ENCODE results near the gene ACSM5. TPM values are rescaled to one million over a fixed set of nuclear protein-coding genes. Genes with fewer than 3 reads are reported as not detected.

ACSM5 gene
- 0.62 and 2.9 TPM in 2 replicates for polyA plus RNA-seq

DNA sequence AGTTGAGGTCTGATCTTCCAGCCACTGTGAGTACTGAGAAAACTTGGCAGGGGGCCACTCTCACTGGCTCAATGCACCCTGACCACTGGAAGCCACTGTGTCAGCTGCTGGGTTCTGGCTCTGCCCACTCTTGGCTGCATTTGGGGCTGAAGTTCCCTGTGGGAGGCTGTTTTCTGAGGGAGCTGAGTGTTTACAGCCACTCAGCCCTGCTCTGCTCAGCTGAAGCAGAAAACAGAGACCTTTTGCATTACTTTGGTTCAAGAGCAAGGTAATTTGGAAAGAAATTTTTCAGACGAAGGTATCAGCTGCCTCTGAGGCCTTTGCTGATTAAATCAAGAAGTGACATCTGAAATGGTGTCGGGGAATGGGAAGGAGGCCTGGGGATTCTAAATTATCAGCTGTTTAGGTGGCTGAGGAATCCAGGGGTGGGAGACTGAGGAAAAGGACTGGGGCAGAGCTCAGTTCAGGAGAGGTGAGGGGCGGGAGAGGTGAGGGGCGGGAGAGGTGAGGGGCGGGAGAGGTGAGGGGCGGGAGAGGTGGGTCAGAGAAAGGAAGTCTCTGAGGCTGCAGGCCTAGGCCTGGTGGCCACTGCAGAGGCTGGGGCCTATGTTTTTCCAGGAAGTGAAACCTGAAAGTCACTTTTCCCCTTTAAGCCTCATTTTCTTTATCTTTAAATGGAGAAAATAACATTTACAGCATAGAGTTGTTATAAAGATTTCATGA, at the start of gene ACSM5:
Gene ACSM5, plus strand, starts transcription at position 137 of the 723 bp plus-strand sequence. CDS start 1,951 bp downstream, outside the sequence.

GRCh38 chr16:20404637-20405036, 4.7 kb upstream of the ACSM5 start, which contains the start of gene PDILT:
TSS of gene PDILT (minus strand) at chr16:20404737. CDS start at chr16:20399300, 5,437 bp downstream.

GRCh38 chr16:20451364-20451763, 42.0 kb downstream of the ACSM5 start, which contains the start of gene ACSM2A:
TSS of gene ACSM2A (plus strand) at chr16:20451521. CDS start at chr16:20460115, 8,594 bp downstream.

Other genes with a start within 250 kb of the ACSM5 start
- not detected in 2 replicates for gene GP2, start 82.0 kb upstream of the ACSM5 start, polyA plus RNA-seq
- gene UMOD, start 56.8 kb upstream of the ACSM5 start, polyA plus RNA-seq, result not detected in 2 replicates
- not detected in 2 replicates for gene PDILT, start 4.8 kb upstream of the ACSM5 start, polyA plus RNA-seq
- gene ACSM2A, start 42.0 kb downstream of the ACSM5 start, polyA plus RNA-seq, result not detected in 2 replicates
- gene ACSM2B, start 166.8 kb downstream of the ACSM5 start, polyA plus RNA-seq, result not detected in 2 replicates

Data from Purkinje cell (primary cell).